CD14-positive monocyte (primary cell): ENCODE measurements around the gene NFATC2IP. TPM values are rescaled to one million over a fixed set of nuclear protein-coding genes. Genes with fewer than 3 reads are reported as not detected.

Source experiments
- DNase-seq, 3 donors: peaks; one replicate each; pipeline ENCODE4 v3.0.0-alpha.2; 2011 to 2022
- H2AFZ ChIP-seq: 2 replicates; pipeline ENCODE4 v1.6.0; 2012; ENCODE audit warnings: mild to moderate bottlenecking, low read depth, low read length, inconsistent platforms; ENCODE audit not compliant: insufficient read depth, poor library complexity, severe bottlenecking
- H3K27ac ChIP-seq, 2 donors: 1 replicate in 1 of 2; 2 replicates in 1 of 2; pipeline ENCODE4 v1.5.1; 2012 to 2013; ENCODE audit warnings: low read length in 2 of 2, control low read depth in 1 of 2, inconsistent platforms in 1 of 2, low read depth in 1 of 2, mild to moderate bottlenecking in 1 of 2
- H3K27me3 ChIP-seq, 2 donors: one replicate each; pipeline versions ENCODE4 v1.6.0 to v1.6.1; 2011 to 2013; ENCODE audit warnings: low read length in 2 of 2; ENCODE audit not compliant: control insufficient read depth in 2 of 2, insufficient read depth in 2 of 2
- H3K36me3 ChIP-seq, 2 donors: replicated peaks in 1 of 2; 1 replicate in 1 of 2; 2 replicates in 1 of 2; pipeline versions ENCODE4 v1.5.1 to v1.6.1; 2012 to 2013; ENCODE audit warnings: low read length in 2 of 2, control low read depth in 1 of 2, inconsistent platforms in 1 of 2, mild to moderate bottlenecking in 1 of 2; ENCODE audit not compliant: insufficient read depth in 2 of 2, control insufficient read depth in 1 of 2
- H3K4me1 ChIP-seq, 2 donors: 1 replicate in 1 of 2; 2 replicates in 1 of 2; pipeline versions ENCODE4 v1.5.1 to v1.6.1; 2012 to 2013; ENCODE audit warnings: low read length in 2 of 2, control low read depth in 1 of 2, inconsistent platforms in 1 of 2, mild to moderate bottlenecking in 1 of 2, moderate library complexity in 1 of 2; ENCODE audit not compliant: insufficient read depth in 2 of 2, control insufficient read depth in 1 of 2
- H3K4me2 ChIP-seq: replicated peaks from 2 replicates; pipeline ENCODE3; 2012; ENCODE audit warnings: low read length, moderate library complexity, mild to moderate bottlenecking; ENCODE audit not compliant: poor library complexity, severe bottlenecking; ENCODE audit errors: extremely low read depth
- H3K4me3 ChIP-seq, 3 experiments: fragments of 200-600 bp in 1 of 3; sonication (generic) in 1 of 3; replicated peaks in 1 of 3; 1 replicate in 2 of 3; 2 replicates in 1 of 3; pipeline ENCODE4 v1.5.1; 2011 to 2013; ENCODE audit warnings: low read length in 3 of 3, mild to moderate bottlenecking in 3 of 3, control low read depth in 2 of 3, low read depth in 2 of 3, inconsistent platforms in 1 of 3, moderate library complexity in 1 of 3
- H3K79me2 ChIP-seq: 2 replicates; pipeline ENCODE4 v1.6.0; 2012; ENCODE audit warnings: mild to moderate bottlenecking, control low read depth, inconsistent platforms, low read length, moderate library complexity; ENCODE audit not compliant: insufficient read depth
- H3K9ac ChIP-seq: 2 replicates; pipeline ENCODE4 v1.6.0; 2017; ENCODE audit warnings: low read length, mild to moderate bottlenecking; ENCODE audit not compliant: insufficient read depth, poor library complexity, severe bottlenecking
- H3K9me3 ChIP-seq, 2 donors: replicated peaks in 1 of 2; 1 replicate in 1 of 2; 2 replicates in 1 of 2; pipeline versions ENCODE4 v1.5.1 to v1.6.1; 2012 to 2013; ENCODE audit warnings: low read length in 2 of 2, control low read depth in 1 of 2; ENCODE audit not compliant: control insufficient read depth in 1 of 2, insufficient read depth in 1 of 2
- H4K20me1 ChIP-seq: 2 replicates; pipeline ENCODE4 v1.6.0; 2012; ENCODE audit warnings: mild to moderate bottlenecking, low read length, control low read depth, moderate library complexity; ENCODE audit not compliant: insufficient read depth
- H3K27ac Mint-ChIP-seq, 7 donors: one replicate each; pipeline ENCODE4 v1.8.0; 2020; ENCODE audit warnings: mild to moderate bottlenecking in 7 of 7, mixed read lengths in 7 of 7, moderate library complexity in 6 of 7, inconsistent platforms in 2 of 7
- H3K27me3 Mint-ChIP-seq, 3 donors: one replicate each; pipeline ENCODE4 v1.8.0; 2021 to 2022; ENCODE audit warnings: low read depth in 3 of 3, mild to moderate bottlenecking in 3 of 3, mixed read lengths in 3 of 3, moderate library complexity in 3 of 3, inconsistent platforms in 1 of 3
- H3K36me3 Mint-ChIP-seq, 2 donors: one replicate each; pipeline ENCODE4 v1.8.0; 2020; ENCODE audit warnings: mixed read lengths in 2 of 2, inconsistent platforms in 1 of 2, mild to moderate bottlenecking in 1 of 2
- H3K4me1 Mint-ChIP-seq: one replicate; pipeline ENCODE4 v1.8.0; 2020; ENCODE audit warnings: mild to moderate bottlenecking, mixed read lengths
- H3K4me3 Mint-ChIP-seq, 2 donors: one replicate each; pipeline ENCODE4 v1.8.0; 2020; ENCODE audit warnings: mild to moderate bottlenecking in 2 of 2, mixed read lengths in 2 of 2, moderate library complexity in 1 of 2
- H3K9me3 Mint-ChIP-seq, 7 donors: one replicate each; pipeline ENCODE4 v1.8.0; 2020 to 2022; ENCODE audit warnings: mixed read lengths in 7 of 7, mild to moderate bottlenecking in 6 of 7, moderate library complexity in 6 of 7, inconsistent platforms in 2 of 7
- WGBS: methylation state at CpG from one replicate; pipeline ENCODE4 v1.1.5; 2013; ENCODE audit warnings: missing lambda C conversion rate; ENCODE audit not compliant: insufficient coverage; 5-methylcytosine and 5-hydroxymethylcytosine counted together
- intact Hi-C, 2 donors: fragments of 100-400 bp; cut with micrococcal nuclease; formaldehyde crosslinking; loops; one replicate each; pipeline versions ENCODE4 v1.15.0 to v1.15.1; 2023
- polyA plus RNA-seq, 3 donors: library from polyadenylated mRNA; depleted of rRNA in 1 of 3; unstranded in 2 of 3; stranded (reverse) in 1 of 3; fragments of 300-500 nt in 2 of 3; fragments of >200 nt in 1 of 3; fragmentation: Illumina TruSeq in 2 of 3; gene quantifications; 1 replicate in 2 of 3; 2 replicates in 1 of 3; pipeline ENCODE4 v1.2.3, GENCODE V29; 2012 to 2021
- TF ChIP-seq, protein P1 (sequence below): fragments of 200-600 bp; IDR thresholded peaks from one replicate; pipeline ENCODE4 v1.8.0; 2022; ENCODE audit warnings: antibody characterized with exemption, mild to moderate bottlenecking

Gene NFATC2IP
- polyA plus RNA-seq, 3 donors = 17.5 to 125 (median 18.4) TPM

DNA sequence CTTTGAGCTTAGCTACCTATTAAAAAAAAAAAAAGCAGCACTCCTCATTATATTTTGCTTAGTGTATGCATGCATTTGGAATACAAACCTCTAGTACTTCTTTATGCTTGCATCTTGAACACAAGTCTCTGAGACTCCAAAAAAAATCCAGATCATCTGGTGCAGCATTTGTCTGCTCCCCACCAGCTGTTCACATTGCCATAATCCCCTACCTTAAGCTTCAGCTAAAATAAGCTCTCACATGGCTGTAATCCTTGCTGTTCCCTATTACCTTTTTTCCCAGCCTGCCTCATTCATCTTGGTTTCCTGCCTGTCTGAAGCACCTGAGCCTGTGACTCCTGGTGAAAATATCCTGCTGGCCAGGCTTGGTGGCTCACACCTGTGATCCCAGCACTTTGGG is 7.5 kb upstream of the NFATC2IP start:
- intact Hi-C loops = no loop called here
- peaks cover 0 to 3% (median 0%) of the 10 kb centered on the region in 7 donors for H3K9me3 Mint-ChIP-seq
- peaks cover 3 to 4% (median 4%) of the 10 kb centered on the region in 3 donors for H3K27me3 Mint-ChIP-seq

GRCh38 chr16:28946681-28947080 is 4.1 kb upstream of the NFATC2IP start:
- H3K9me3 ChIP-seq = no peaks in the 10 kb centered on the region
- peaks cover 15 to 21% of the 10 kb centered on the region in 2 donors for H3K4me1 ChIP-seq
- no peak for DNase-seq
- WGBS = 88% methylated on average over 1 of the region's 4 CpGs
- H3K4me3 Mint-ChIP-seq = no peak overlapping the region
- no peaks in the 10 kb centered on the region for H3K36me3 Mint-ChIP-seq
- H2AFZ ChIP-seq = no peak overlapping the region
- no peak overlapping the region for H3K4me3 ChIP-seq
- intact Hi-C loops = loop anchor here in 1 of 2 donors (5.0 kb wide), 1 partner anchor 74 kb away; no protein-coding TSS in a partner anchor
- peaks cover 3% of the 10 kb centered on the region for H4K20me1 ChIP-seq
- peaks cover 0 to 2% (median 0%) of the 10 kb centered on the region in 7 donors for H3K9me3 Mint-ChIP-seq
- H3K36me3 ChIP-seq = no peaks in the 10 kb centered on the region
- TF ChIP-seq, protein P1, sequence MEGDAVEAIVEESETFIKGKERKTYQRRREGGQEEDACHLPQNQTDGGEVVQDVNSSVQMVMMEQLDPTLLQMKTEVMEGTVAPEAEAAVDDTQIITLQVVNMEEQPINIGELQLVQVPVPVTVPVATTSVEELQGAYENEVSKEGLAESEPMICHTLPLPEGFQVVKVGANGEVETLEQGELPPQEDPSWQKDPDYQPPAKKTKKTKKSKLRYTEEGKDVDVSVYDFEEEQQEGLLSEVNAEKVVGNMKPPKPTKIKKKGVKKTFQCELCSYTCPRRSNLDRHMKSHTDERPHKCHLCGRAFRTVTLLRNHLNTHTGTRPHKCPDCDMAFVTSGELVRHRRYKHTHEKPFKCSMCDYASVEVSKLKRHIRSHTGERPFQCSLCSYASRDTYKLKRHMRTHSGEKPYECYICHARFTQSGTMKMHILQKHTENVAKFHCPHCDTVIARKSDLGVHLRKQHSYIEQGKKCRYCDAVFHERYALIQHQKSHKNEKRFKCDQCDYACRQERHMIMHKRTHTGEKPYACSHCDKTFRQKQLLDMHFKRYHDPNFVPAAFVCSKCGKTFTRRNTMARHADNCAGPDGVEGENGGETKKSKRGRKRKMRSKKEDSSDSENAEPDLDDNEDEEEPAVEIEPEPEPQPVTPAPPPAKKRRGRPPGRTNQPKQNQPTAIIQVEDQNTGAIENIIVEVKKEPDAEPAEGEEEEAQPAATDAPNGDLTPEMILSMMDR = no peak
- H3K27me3 ChIP-seq = no peaks in the 10 kb centered on the region
- peaks cover 9% of the 10 kb centered on the region for H3K79me2 ChIP-seq
- H3K27ac Mint-ChIP-seq = no peak overlapping the region
- no peak overlapping the region for H3K4me2 ChIP-seq
- H3K27me3 Mint-ChIP-seq = peaks cover 4 to 7% (median 4%) of the 10 kb centered on the region in 3 donors
- peaks cover 18% of the 10 kb centered on the region for H3K4me1 Mint-ChIP-seq
- no peak overlapping the region for H3K27ac ChIP-seq
- no peak overlapping the region for H3K9ac ChIP-seq

More for the DNA sequence above, 7.5 kb upstream of the NFATC2IP start:
- Histone ChIP-seq H3K9ac (no peak overlapping the region), H3K4me2 (no peak overlapping the region), H4K20me1 (no peaks in the 10 kb centered on the region), H2AFZ (no peak overlapping the region), H3K36me3 (no peaks in the 10 kb centered on the region), H3K4me1 (peaks cover 8 to 10% of the 10 kb centered on the region in 2 donors), H3K79me2 (no peaks in the 10 kb centered on the region), H3K4me3 (no peak overlapping the region), H3K27ac (no peak overlapping the region), H3K27me3 (no peaks in the 10 kb centered on the region), H3K9me3 (no peaks in the 10 kb centered on the region)
- DNase-seq = no peak
- TF ChIP-seq, protein P1 = no peak
- Mint-ChIP-seq H3K4me3 (no peak overlapping the region), H3K27ac (no peak overlapping the region), H3K4me1 (peaks cover 14% of the 10 kb centered on the region), H3K36me3 (no peaks in the 10 kb centered on the region)
